ENCODE measurements around the gene TMEM175.

The TMEM175 gene

GRCh38 chr4:948101-948935, 16.1 kb downstream of the TMEM175 start:
- no peak for DNase-seq

GRCh38 chr4:948936-949300, 16.7 kb downstream of the TMEM175 start:
- DNase-seq, result no peak

- no peak for DNase-seq
Measured at GRCh38 chr4:949656-950055, 17.4 kb downstream of the TMEM175 start.

GRCh38 chr4:950136-951020, 18.1 kb downstream of the TMEM175 start:
- DNase-seq, result no peak

- no peak for DNase-seq
Measured at GRCh38 chr4:951186-951585, 18.9 kb downstream of the TMEM175 start.

GRCh38 chr4:951594-952468, 19.6 kb downstream of the TMEM175 start:
- DNase-seq, result no peak

GRCh38 chr4:952881-953573, 20.8 kb downstream of the TMEM175 start:
- DNase-seq, result no peak

- no peak for DNase-seq
Measured at GRCh38 chr4:953574-953915, 21.3 kb downstream of the TMEM175 start.

GRCh38 chr4:954211-955020, 22.2 kb downstream of the TMEM175 start:
- DNase-seq, result no peak

GRCh38 chr4:955161-955921, 23.1 kb downstream of the TMEM175 start:
- DNase-seq, result no peak

- DNase-seq, result no peak
Measured at GRCh38 chr4:955931-956381, 23.7 kb downstream of the TMEM175 start.

GRCh38 chr4:956531-957230, 24.4 kb downstream of the TMEM175 start:
- DNase-seq, result no peak

GRCh38 chr4:957231-957580, 24.9 kb downstream of the TMEM175 start:
- no peak for DNase-seq

- DNase-seq, result no peak
Measured at GRCh38 chr4:957581-958313, 25.5 kb downstream of the TMEM175 start.

GRCh38 chr4:958314-958665, 26.0 kb downstream of the TMEM175 start:
- DNase-seq, result no peak

GRCh38 chr4:958696-959337, 26.6 kb downstream of the TMEM175 start:
- DNase-seq, result no peak

- DNase-seq, result no peak
Measured at GRCh38 chr4:959338-960139, 27.3 kb downstream of the TMEM175 start.

GRCh38 chr4:960140-960635, 27.9 kb downstream of the TMEM175 start:
- DNase-seq, result no peak
